ENCODE measurements around the gene CEP76. TPM values are rescaled to one million over a fixed set of nuclear protein-coding genes. Genes with fewer than 3 reads are reported as not detected.

CEP76 gene
- total RNA-seq, 1 experiment from 2014 or later = 13.5 TPM

- Histone ChIP-seq H3K9ac (ENCODE audit: low read length) (no peak overlapping the region), H4K20me1 (ENCODE audit: insufficient read depth) (no peaks in the 10 kb centered on the region), H3K79me2 (ENCODE audit: insufficient read depth, low read length) (peaks cover 22% of the 10 kb centered on the region), H3K36me3 (ENCODE audit: control insufficient read depth in 1 of 2, insufficient read depth in 2 of 2, low read length in 2 of 2) (no peaks in the 10 kb centered on the region), H3K4me2 (ENCODE audit: low read length) (peak overlapping the region; percentile 27; the same call in 1 of the 2 replicates), H2AFZ (ENCODE audit: low read depth, low read length, poor library complexity, severe bottlenecking) (no peak overlapping the region), H3K9me2 (ENCODE audit: insufficient read depth) (no peaks in the 10 kb centered on the region), H3K4me3 (replicated peaks in 1 of 2; ENCODE audit: low read depth in 1 of 2, low read length in 2 of 2) (no peak overlapping the region), H3K4me1 (ENCODE audit: control insufficient read depth in 1 of 2, insufficient read depth in 2 of 2, low read length in 2 of 2) (peaks cover 27 to 49% of the 10 kb centered on the region in 2 experiments), H3K27me3 (ENCODE audit: insufficient read depth, low read length) (no peaks in the 10 kb centered on the region), H3K27ac (ENCODE audit: low read depth, low read length) (peak overlapping the region; percentile 34; the same call in 1 of the 2 replicates), H3K9me3 (ENCODE audit: control insufficient read depth in 1 of 2, insufficient read depth in 1 of 2, low read depth in 1 of 2, low read length in 2 of 2) (no peaks in the 10 kb centered on the region)
- DNase-seq (ENCODE audit: low read depth, low spot score) (no peak), ATAC-seq (peak; percentile 42; the same call in 1 of the 2 replicates)
- ChIA-PET RAD21 (ENCODE audit: low non-redundant PET in 1 of 2, low total read pairs in 2 of 2, uncharacterized antibody in 2 of 2, unreplicated experiment in 2 of 2) (no interaction called here), CTCF (interaction anchor here (0.5 kb wide), 1 partner anchor 19 kb away, joined by 3 read pairs; no protein-coding TSS in a partner anchor), POLR2A (no interaction called here)
- intact Hi-C loops (cut with micrococcal nuclease) = loop anchor here (5.0 kb wide), 1 partner anchor 44 kb away; no protein-coding TSS in a partner anchor
- no peak for TF ChIP-seq FOSL1 (IDR thresholded peaks at IDR 0.05; ENCODE audit: low read depth)
- TF ChIP-seq SIN3A (IDR thresholded peaks at IDR 0.05; ENCODE audit: low read depth) = no peak
- TF ChIP-seq ZNF274 (IDR thresholded peaks at IDR 0.05; ENCODE audit: low read depth, low read length) = no peak
- no peak for TF ChIP-seq SP1 (IDR thresholded peaks at IDR 0.05; ENCODE audit: low read depth)
- no peak for TF ChIP-seq EGR1 (IDR thresholded peaks at IDR 0.05; ENCODE audit: low read depth)
- no peak for TF ChIP-seq RAD21 (IDR thresholded peaks at IDR 0.05; ENCODE audit: low read depth)
- TF ChIP-seq POLR2AphosphoS5 (IDR thresholded peaks at IDR 0.05; ENCODE audit: low read depth, low read length) = no peak
- TF ChIP-seq JUND (IDR thresholded peaks at IDR 0.05) = no peak
- no peak for TF ChIP-seq REST (IDR thresholded peaks at IDR 0.05; ENCODE audit: low read depth)
- TF ChIP-seq ELF1 (IDR thresholded peaks at IDR 0.05; ENCODE audit: borderline replicate concordance, low read depth) = no peak
- no peak for TF ChIP-seq YY1 (IDR thresholded peaks at IDR 0.05; ENCODE audit: extremely low read depth, insufficient replicate concordance, low read depth, low read length)
- no peak for TF ChIP-seq ZFX (IDR thresholded peaks at IDR 0.05)
- no peak for TF ChIP-seq ATF3 (IDR thresholded peaks at IDR 0.05)
- no peak for TF ChIP-seq CTCF (IDR thresholded peaks at IDR 0.05 in 2 of 3, conservative IDR thresholded peaks at IDR 0.05 in 1 of 3; ENCODE audit: borderline replicate concordance in 1 of 3, insufficient read depth in 1 of 3, low read depth in 2 of 3, low read length in 2 of 3)
- no peak for TF ChIP-seq CEBPB (IDR thresholded peaks at IDR 0.05; ENCODE audit: low read depth)
- TF ChIP-seq SRF (IDR thresholded peaks at IDR 0.05; ENCODE audit: low read depth) = no peak
- BruUV-seq (replicated peaks) = no TSS peak
Measured at GRCh38 chr18:12640881-12641200, 61.7 kb downstream of the CEP76 start.
